H9 (cell line): ENCODE results near the gene TRIOBP. TPM values are rescaled to one million over a fixed set of nuclear protein-coding genes. Genes with fewer than 3 reads are reported as not detected.

Source experiments
- DNase-seq: peaks from one replicate; pipeline ENCODE4 v3.0.0-alpha.2; 2017
- H2AFZ ChIP-seq: one replicate; pipeline ENCODE4 v1.6.1; 2013; ENCODE audit warnings: mild to moderate bottlenecking, low read length, control low read depth, moderate library complexity
- H2AK5ac ChIP-seq: 2 replicates; pipeline ENCODE4 v1.6.1; 2013; ENCODE audit warnings: low read length, control low read depth, mixed read lengths; ENCODE audit not compliant: insufficient read length
- H2BK120ac ChIP-seq: one replicate; pipeline ENCODE4 v1.6.1; 2013; ENCODE audit warnings: low read depth, mild to moderate bottlenecking, low read length, control low read depth, inconsistent platforms; ENCODE audit not compliant: poor library complexity, severe bottlenecking
- H2BK12ac ChIP-seq: 2 replicates; pipeline ENCODE4 v1.6.1; 2013; ENCODE audit warnings: low read length, control low read depth, mixed read lengths, low read depth; ENCODE audit not compliant: insufficient read length
- H2BK15ac ChIP-seq: 2 replicates; pipeline ENCODE4 v1.6.1; 2013; ENCODE audit warnings: low read depth, low read length, control low read depth
- H2BK20ac ChIP-seq: one replicate; pipeline ENCODE4 v1.6.1; 2013; ENCODE audit warnings: low read depth, mild to moderate bottlenecking, low read length, control low read depth, inconsistent platforms; ENCODE audit not compliant: poor library complexity, severe bottlenecking
- H2BK5ac ChIP-seq: 2 replicates; pipeline ENCODE4 v1.6.1; 2013; ENCODE audit warnings: low read length, control low read depth, mixed read lengths; ENCODE audit not compliant: insufficient read length
- H3K14ac ChIP-seq: 2 replicates; pipeline ENCODE4 v1.6.1; 2013; ENCODE audit warnings: low read length, control low read depth; ENCODE audit not compliant: insufficient read depth
- H3K18ac ChIP-seq: 2 replicates; pipeline ENCODE4 v1.6.1; 2013; ENCODE audit warnings: low read depth, mild to moderate bottlenecking, mixed read lengths, low read length, control low read depth; ENCODE audit not compliant: insufficient read length
- H3K23ac ChIP-seq: 2 replicates; pipeline ENCODE4 v1.6.1; 2013; ENCODE audit warnings: low read length, control low read depth, mixed read lengths, low read depth; ENCODE audit not compliant: insufficient read length
- H3K23me2 ChIP-seq: 2 replicates; pipeline ENCODE4 v1.6.1; 2013; ENCODE audit warnings: low read depth, mild to moderate bottlenecking, mixed read lengths, low read length, control low read depth; ENCODE audit not compliant: insufficient read length, poor library complexity, severe bottlenecking
- H3K27ac ChIP-seq: 2 replicates; pipeline ENCODE4 v1.5.1; 2013; ENCODE audit warnings: low read length, control low read depth, mixed read lengths, low read depth; ENCODE audit not compliant: insufficient read length
- H3K27me3 ChIP-seq: 2 replicates; pipeline ENCODE4 v1.6.1; 2013; ENCODE audit warnings: low read length, control low read depth, inconsistent platforms; ENCODE audit not compliant: insufficient read depth
- H3K4ac ChIP-seq: 2 replicates; pipeline ENCODE4 v1.6.1; 2013; ENCODE audit warnings: low read depth, mild to moderate bottlenecking, control low read depth, inconsistent platforms, low read length, moderate library complexity
- H3K4me1 ChIP-seq: 2 replicates; pipeline ENCODE4 v1.6.1; 2013; ENCODE audit warnings: low read length, control low read depth, inconsistent platforms; ENCODE audit not compliant: insufficient read depth
- H3K4me2 ChIP-seq: 2 replicates; pipeline ENCODE4 v1.6.1; 2013; ENCODE audit warnings: low read length, control low read depth, mixed read lengths; ENCODE audit not compliant: insufficient read length, insufficient read depth
- H3K56ac ChIP-seq: 2 replicates; pipeline ENCODE4 v1.6.1; 2013; ENCODE audit warnings: low read depth, mild to moderate bottlenecking, mixed read lengths, low read length, control low read depth; ENCODE audit not compliant: insufficient read length
- H3K79me1 ChIP-seq: 2 replicates; pipeline ENCODE4 v1.6.1; 2013; ENCODE audit warnings: low read depth, mild to moderate bottlenecking, moderate library complexity, low read length, control low read depth, inconsistent platforms; ENCODE audit not compliant: insufficient read depth, poor library complexity, severe bottlenecking
- H3K79me2 ChIP-seq: 2 replicates; pipeline ENCODE4 v1.6.1; 2013; ENCODE audit warnings: low read length, control low read depth, inconsistent platforms; ENCODE audit not compliant: insufficient read depth
- H3K9ac ChIP-seq: 2 replicates; pipeline ENCODE4 v1.6.1; 2013; ENCODE audit warnings: low read length, control low read depth, mixed read lengths; ENCODE audit not compliant: insufficient read length; ENCODE audit errors: extremely low read depth
- H3K9me3 ChIP-seq: one replicate; pipeline ENCODE4 v1.6.1; 2013; ENCODE audit warnings: low read depth, low read length, inconsistent platforms; ENCODE audit not compliant: control insufficient read depth
- H3T11ph ChIP-seq: one replicate; pipeline ENCODE4 v1.6.1; 2013; ENCODE audit warnings: mild to moderate bottlenecking, low read length, control low read depth, inconsistent platforms
- H4K20me1 ChIP-seq: one replicate; pipeline ENCODE4 v1.6.1; 2013; ENCODE audit not compliant: control insufficient read depth, insufficient read length, insufficient read depth
- H4K5ac ChIP-seq: 2 replicates; pipeline ENCODE4 v1.6.1; 2013; ENCODE audit warnings: low read depth, mild to moderate bottlenecking, mixed read lengths, low read length, control low read depth; ENCODE audit not compliant: insufficient read length
- H4K8ac ChIP-seq: replicated peaks from 2 replicates; pipeline ENCODE4 v1.6.1; 2013; ENCODE audit warnings: low read length, control low read depth, mixed read lengths, low read depth; ENCODE audit not compliant: insufficient read length
- H4K91ac ChIP-seq: 2 replicates; pipeline ENCODE4 v1.6.1; 2013; ENCODE audit warnings: low read depth, mild to moderate bottlenecking, moderate library complexity, mixed read lengths, low read length, control low read depth; ENCODE audit not compliant: insufficient read length
- H3K27ac Mint-ChIP-seq, 3 experiments: 2 replicates in 2 of 3; 3 replicates in 1 of 3; pipeline ENCODE4 v1.8.0; 2020 to 2021; ENCODE audit warnings: mixed read lengths in 3 of 3, mild to moderate bottlenecking in 1 of 3, moderate library complexity in 1 of 3
- H3K27me3 Mint-ChIP-seq: 2 replicates; pipeline ENCODE4 v1.8.0; 2021; ENCODE audit warnings: low read depth, mild to moderate bottlenecking, moderate library complexity, mixed read lengths
- H3K36me3 Mint-ChIP-seq, 3 experiments: 2 replicates in 2 of 3; 3 replicates in 1 of 3; pipeline ENCODE4 v1.8.0; 2020 to 2021; ENCODE audit warnings: low read depth in 3 of 3, mixed read lengths in 3 of 3; ENCODE audit not compliant: insufficient read depth in 1 of 3
- H3K4me1 Mint-ChIP-seq, 2 experiments: 2 replicates each; pipeline ENCODE4 v1.8.0; 2020; ENCODE audit warnings: mixed read lengths in 2 of 2
- H3K4me3 Mint-ChIP-seq, 2 experiments: 2 replicates in 1 of 2; 3 replicates in 1 of 2; pipeline ENCODE4 v1.8.0; 2020 to 2021; ENCODE audit warnings: mild to moderate bottlenecking in 2 of 2, mixed read lengths in 2 of 2, moderate library complexity in 1 of 2
- H3K9me3 Mint-ChIP-seq, 2 experiments: 2 replicates in 1 of 2; 3 replicates in 1 of 2; pipeline ENCODE4 v1.8.0; 2020; ENCODE audit warnings: mild to moderate bottlenecking in 2 of 2, mixed read lengths in 2 of 2, moderate library complexity in 1 of 2
- CTCF ChIP-seq: fragments of 200-600 bp; sonication (generic); conservative IDR thresholded peaks from 3 replicates; pipeline ENCODE4 v1.8.0; 2021; ENCODE audit warnings: antibody characterized with exemption, mild to moderate bottlenecking
- WGBS: extraction: QIAGEN DNeasy Blood & Tissue Kit; methylation state at CpG from one replicate; pipeline ENCODE4 v1.1.7; 2013; ENCODE audit warnings: missing lambda C conversion rate, low lambda C conversion rate, mixed read lengths; ENCODE audit not compliant: insufficient read length; ENCODE audit errors: extremely low coverage; 5-methylcytosine and 5-hydroxymethylcytosine counted together
- total RNA-seq: library from RNA; stranded (reverse); gene quantifications from 2 replicates; pipeline ENCODE4 v1.2.1, GENCODE V29; 2021

The TRIOBP gene
- total RNA-seq, 1 experiment from 2014 or later = 52.7 TPM

- no peak overlapping the region for H2BK120ac ChIP-seq
- H3K56ac ChIP-seq = no peak overlapping the region
- peaks cover 8 to 17% of the 10 kb centered on the region in 2 experiments for H3K4me1 Mint-ChIP-seq
- H3K36me3 Mint-ChIP-seq = peaks cover 4 to 31% (median 23%) of the 10 kb centered on the region in 3 experiments; a peak in 6 of 7 replicates
- H2BK12ac ChIP-seq = no peak overlapping the region
- no peak overlapping the region for H3K4me2 ChIP-seq
- H2BK5ac ChIP-seq = no peak overlapping the region
- no peaks in the 10 kb centered on the region for H3K23me2 ChIP-seq
- H3K9ac ChIP-seq = no peak overlapping the region
- no peak overlapping the region for H2AK5ac ChIP-seq
- H4K91ac ChIP-seq = no peak overlapping the region
- no peak for TF ChIP-seq CTCF
- peaks cover 78% of the 10 kb centered on the region for H3K27me3 Mint-ChIP-seq
- H4K5ac ChIP-seq = no peak overlapping the region
- H2AFZ ChIP-seq = no peak overlapping the region
- no peak overlapping the region for H3K14ac ChIP-seq
- H2BK15ac ChIP-seq = no peak overlapping the region
- no peak overlapping the region for H3T11ph ChIP-seq
- DNase-seq = no peak
- H3K9me3 Mint-ChIP-seq = no peaks in the 10 kb centered on the region
- H3K79me1 ChIP-seq = no peaks in the 10 kb centered on the region
- no peak overlapping the region for H3K27ac ChIP-seq
- no CpG with 5 or more reads among the region's 22 CpGs for WGBS
- H3K4me3 Mint-ChIP-seq = no peak overlapping the region
- no peak overlapping the region for H3K4ac ChIP-seq
- no peak overlapping the region for H3K23ac ChIP-seq
- H4K8ac ChIP-seq = no peak overlapping the region
- H3K27me3 ChIP-seq = peaks cover 25% of the 10 kb centered on the region; the same call in 1 of the 2 replicates
- no peak overlapping the region for H3K27ac Mint-ChIP-seq
- no peaks in the 10 kb centered on the region for H4K20me1 ChIP-seq
- no peak overlapping the region for H3K18ac ChIP-seq
- H3K4me1 ChIP-seq = no peaks in the 10 kb centered on the region
- H3K79me2 ChIP-seq = no peaks in the 10 kb centered on the region
- H2BK20ac ChIP-seq = no peak overlapping the region
- no peaks in the 10 kb centered on the region for H3K9me3 ChIP-seq
Measured at GRCh38 chr22:37740455-37741311, 43.8 kb downstream of the TRIOBP start.
